ENCODE data around the gene UBQLN4.

GRCh38 chr1:156098784-156099183 lies 45.2 kb upstream of the UBQLN4 start:
- TF ChIP-seq POLR2A (IDR thresholded peaks at IDR 0.05; ENCODE audit: low read length) (no peak), GATA1 (IDR thresholded peaks at IDR 0.05; ENCODE audit: low read depth, low read length) (no peak)
